ENCODE measurements around the gene SMARCAD1.
"Not testable (repeated sequence)": the region's sequence is repeated elsewhere in the genome, so short reads cannot be mapped to it uniquely, and the experiment has no call there.

Gene SMARCAD1

GRCh38 chr4:94304365-94304971, 96.8 kb downstream of the SMARCAD1 start:
- peak; percentile 47 for DNase-seq

- DNase-seq: no peak
Measured at GRCh38 chr4:94305466-94306225, 98.0 kb downstream of the SMARCAD1 start.

- no peak for DNase-seq
Measured at GRCh38 chr4:94306713-94307112, 99.0 kb downstream of the SMARCAD1 start.

GRCh38 chr4:94307231-94307871, 99.7 kb downstream of the SMARCAD1 start:
- DNase-seq: peak; percentile 40

- not testable (repeated sequence) for DNase-seq
Measured at GRCh38 chr4:94319927-94320326, 112.3 kb downstream of the SMARCAD1 start.

GRCh38 chr4:94325835-94326234, 118.2 kb downstream of the SMARCAD1 start:
- peak; percentile 17 for DNase-seq

- DNase-seq: no peak
Measured at GRCh38 chr4:94329933-94330332, 122.3 kb downstream of the SMARCAD1 start.

- DNase-seq: no peak
Measured at GRCh38 chr4:94332983-94333590, 125.4 kb downstream of the SMARCAD1 start.

- DNase-seq: peak; percentile 1
Measured at GRCh38 chr4:94333866-94334265, 126.2 kb downstream of the SMARCAD1 start.

- DNase-seq: no peak
Measured at GRCh38 chr4:94334476-94334875, 126.8 kb downstream of the SMARCAD1 start.

GRCh38 chr4:94334962-94335361, 127.3 kb downstream of the SMARCAD1 start:
- no peak for DNase-seq

- DNase-seq: no peak
Measured at GRCh38 chr4:94336303-94336702, 128.6 kb downstream of the SMARCAD1 start.

GRCh38 chr4:94336791-94337190, 129.1 kb downstream of the SMARCAD1 start:
- not testable (repeated sequence) for DNase-seq

- DNase-seq: peak; percentile 4
Measured at GRCh38 chr4:94338681-94339351, 131.2 kb downstream of the SMARCAD1 start.

GRCh38 chr4:94339779-94340178, 132.1 kb downstream of the SMARCAD1 start:
- no peak for DNase-seq

Data from DMS53 (cell line).